SK-N-SH treated with all-trans-retinoic acid at 6 μM for 48 hours (cell line): ENCODE results near the gene KRT4.

ENCODE experiments used
- ATAC-seq: fragments of 200-7000 bp; cut with Tn5 transposase; 3 replicates; pipeline ENCODE4 v1.9.1; 2020; ENCODE audit warnings: mild to moderate bottlenecking, moderate library complexity
- BACH2 ChIP-seq: fragments of 250-450 bp; sonication (Bioruptor Pico); IDR thresholded peaks from 2 replicates; pipeline ENCODE4 v1.9.0; 2021; ENCODE audit warnings: mild to moderate bottlenecking, borderline replicate concordance
- CREB5 ChIP-seq: fragments of 250-450 bp; sonication (Bioruptor Pico); IDR thresholded peaks from 2 replicates; pipeline ENCODE4 v1.5.1; 2020; ENCODE audit warnings: low read depth, mild to moderate bottlenecking, moderate library complexity
- CSDC2 ChIP-seq: fragments of 250-450 bp; sonication (Bioruptor Pico); IDR thresholded peaks from 2 replicates; pipeline ENCODE4 v1.5.0; 2020; ENCODE audit warnings: mild to moderate bottlenecking, moderate library complexity
- CSRNP3 ChIP-seq: fragments of 250-450 bp; sonication (Bioruptor Pico); IDR thresholded peaks from 2 replicates; pipeline ENCODE4 v1.5.1; 2021; ENCODE audit warnings: mild to moderate bottlenecking, moderate library complexity
- ESRRG ChIP-seq: fragments of 250-450 bp; sonication (Bioruptor Pico); IDR thresholded peaks from 2 replicates; pipeline ENCODE4 v1.6.1; 2021; ENCODE audit warnings: mild to moderate bottlenecking
- GLIS3 ChIP-seq: fragments of 250-450 bp; sonication (Bioruptor Pico); IDR thresholded peaks from 2 replicates; pipeline ENCODE4 v1.5.0; 2020; ENCODE audit warnings: mild to moderate bottlenecking, moderate library complexity
- ISL1 ChIP-seq: fragments of 250-450 bp; sonication (Bioruptor Pico); IDR thresholded peaks from 2 replicates; pipeline ENCODE4 v2.1.2; 2022; ENCODE audit warnings: mild to moderate bottlenecking, moderate library complexity
- OSR1 ChIP-seq: fragments of 250-450 bp; sonication (Bioruptor Pico); IDR thresholded peaks from 2 replicates; pipeline ENCODE4 v1.8.0; 2022; ENCODE audit warnings: moderate library complexity, mild to moderate bottlenecking, inconsistent platforms
- PATZ1 ChIP-seq: fragments of 250-450 bp; sonication (Bioruptor Pico); IDR thresholded peaks from 2 replicates; pipeline ENCODE4 v1.8.0; 2020; ENCODE audit warnings: mild to moderate bottlenecking, moderate library complexity, borderline replicate concordance
- RARB ChIP-seq: fragments of 250-450 bp; sonication (Bioruptor Pico); IDR thresholded peaks from 2 replicates; pipeline ENCODE4 v1.8.0; 2021; ENCODE audit warnings: mild to moderate bottlenecking, moderate library complexity
- SNAI2 ChIP-seq: fragments of 250-450 bp; sonication (Bioruptor Pico); IDR thresholded peaks from 2 replicates; pipeline ENCODE4 v1.5.0; 2020; ENCODE audit warnings: mild to moderate bottlenecking, moderate library complexity
- TCF4 ChIP-seq: fragments of 250-450 bp; sonication (Bioruptor Pico); IDR thresholded peaks from 2 replicates; pipeline ENCODE4 v1.8.0; 2021; ENCODE audit warnings: mild to moderate bottlenecking, moderate library complexity, borderline replicate concordance
- TOX ChIP-seq: fragments of 250-450 bp; sonication (Bioruptor Pico); IDR thresholded peaks from 2 replicates; pipeline ENCODE4 v1.8.0; 2021; ENCODE audit warnings: mild to moderate bottlenecking, moderate library complexity, borderline replicate concordance
- ZC3H10 ChIP-seq: fragments of 250-450 bp; sonication (Bioruptor Pico); IDR thresholded peaks from 2 replicates; pipeline ENCODE4 v1.5.1; 2021; ENCODE audit warnings: mild to moderate bottlenecking, moderate library complexity
- ZFP3 ChIP-seq: fragments of 250-450 bp; sonication (Bioruptor Pico); IDR thresholded peaks from 2 replicates; pipeline ENCODE4 v1.5.0; 2020; ENCODE audit warnings: mild to moderate bottlenecking, moderate library complexity
- ZFP30 ChIP-seq: fragments of 450-650 bp; formaldehyde crosslinking; IDR thresholded peaks from 2 replicates; pipeline ENCODE4 v1.5.0; 2022; ENCODE audit warnings: mild to moderate bottlenecking, moderate library complexity
- ZNF565 ChIP-seq: fragments of 450-650 bp; formaldehyde crosslinking; conservative IDR thresholded peaks from 2 replicates; pipeline ENCODE4 v1.5.0; 2020; ENCODE audit warnings: low read depth, mild to moderate bottlenecking, moderate library complexity
- ZNF70 ChIP-seq: fragments of 450-650 bp; formaldehyde crosslinking; IDR thresholded peaks from 2 replicates; pipeline ENCODE4 v1.5.0; 2020; ENCODE audit warnings: mild to moderate bottlenecking, moderate library complexity
- ZNF8 ChIP-seq: fragments of 450-650 bp; formaldehyde crosslinking; IDR thresholded peaks from 2 replicates; pipeline ENCODE4 v1.5.0; 2020; ENCODE audit warnings: mild to moderate bottlenecking, moderate library complexity
- TF ChIP-seq, protein P1 (sequence below): fragments of 250-450 bp; sonication (Bioruptor Pico); IDR thresholded peaks from 2 replicates; pipeline ENCODE4 v1.5.0; 2020; ENCODE audit warnings: mild to moderate bottlenecking, moderate library complexity
- TF ChIP-seq, protein P2 (sequence below): fragments of 250-450 bp; sonication (Bioruptor Pico); IDR thresholded peaks from 2 replicates; pipeline ENCODE4 v1.8.0; 2021; ENCODE audit warnings: low read depth, mild to moderate bottlenecking, moderate library complexity, borderline replicate concordance

KRT4 gene

GRCh38 chr12:52851787-52852186 is 37.9 kb upstream of the KRT4 start:
- TF ChIP-seq ZFP30 (CRISPR knock-in tag) (no peak), RARB (no peak), BACH2 (CRISPR knock-in tag) (no peak), CREB5 (no peak), ZFP3 (CRISPR knock-in tag) (no peak), TCF4 (CRISPR knock-in tag) (no peak)
- TF ChIP-seq, all 23 proteins: peak for 0
- no peak for ATAC-seq

GRCh38 chr12:52850681-52851080 is 36.8 kb upstream of the KRT4 start:
- ATAC-seq, result no peak
- TF ChIP-seq TOX (CRISPR knock-in tag) (no peak), GLIS3 (CRISPR knock-in tag) (no peak), CSRNP3 (CRISPR knock-in tag) (no peak), OSR1 (CRISPR knock-in tag) (no peak), RARB (no peak), ZNF565 (CRISPR knock-in tag) (no peak), CSDC2 (CRISPR knock-in tag) (no peak), PATZ1 (CRISPR knock-in tag) (no peak), ZNF70 (CRISPR knock-in tag) (no peak), ISL1 (no peak), ZNF8 (CRISPR knock-in tag) (no peak), ZFP30 (CRISPR knock-in tag) (no peak)

GRCh38 chr12:52849511-52849910 is 35.6 kb upstream of the KRT4 start:
- TF ChIP-seq ZC3H10 (CRISPR knock-in tag) (no peak), ZNF8 (CRISPR knock-in tag) (no peak), SNAI2 (CRISPR knock-in tag) (no peak), PATZ1 (CRISPR knock-in tag) (no peak), ZNF70 (CRISPR knock-in tag) (no peak), OSR1 (CRISPR knock-in tag) (no peak), ESRRG (no peak), ZFP30 (CRISPR knock-in tag) (no peak)
- TF ChIP-seq, protein P1, sequence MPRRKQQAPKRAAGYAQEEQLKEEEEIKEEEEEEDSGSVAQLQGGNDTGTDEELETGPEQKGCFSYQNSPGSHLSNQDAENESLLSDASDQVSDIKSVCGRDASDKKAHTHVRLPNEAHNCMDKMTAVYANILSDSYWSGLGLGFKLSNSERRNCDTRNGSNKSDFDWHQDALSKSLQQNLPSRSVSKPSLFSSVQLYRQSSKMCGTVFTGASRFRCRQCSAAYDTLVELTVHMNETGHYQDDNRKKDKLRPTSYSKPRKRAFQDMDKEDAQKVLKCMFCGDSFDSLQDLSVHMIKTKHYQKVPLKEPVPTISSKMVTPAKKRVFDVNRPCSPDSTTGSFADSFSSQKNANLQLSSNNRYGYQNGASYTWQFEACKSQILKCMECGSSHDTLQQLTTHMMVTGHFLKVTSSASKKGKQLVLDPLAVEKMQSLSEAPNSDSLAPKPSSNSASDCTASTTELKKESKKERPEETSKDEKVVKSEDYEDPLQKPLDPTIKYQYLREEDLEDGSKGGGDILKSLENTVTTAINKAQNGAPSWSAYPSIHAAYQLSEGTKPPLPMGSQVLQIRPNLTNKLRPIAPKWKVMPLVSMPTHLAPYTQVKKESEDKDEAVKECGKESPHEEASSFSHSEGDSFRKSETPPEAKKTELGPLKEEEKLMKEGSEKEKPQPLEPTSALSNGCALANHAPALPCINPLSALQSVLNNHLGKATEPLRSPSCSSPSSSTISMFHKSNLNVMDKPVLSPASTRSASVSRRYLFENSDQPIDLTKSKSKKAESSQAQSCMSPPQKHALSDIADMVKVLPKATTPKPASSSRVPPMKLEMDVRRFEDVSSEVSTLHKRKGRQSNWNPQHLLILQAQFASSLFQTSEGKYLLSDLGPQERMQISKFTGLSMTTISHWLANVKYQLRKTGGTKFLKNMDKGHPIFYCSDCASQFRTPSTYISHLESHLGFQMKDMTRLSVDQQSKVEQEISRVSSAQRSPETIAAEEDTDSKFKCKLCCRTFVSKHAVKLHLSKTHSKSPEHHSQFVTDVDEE, result no peak
- TF ChIP-seq, protein P2, sequence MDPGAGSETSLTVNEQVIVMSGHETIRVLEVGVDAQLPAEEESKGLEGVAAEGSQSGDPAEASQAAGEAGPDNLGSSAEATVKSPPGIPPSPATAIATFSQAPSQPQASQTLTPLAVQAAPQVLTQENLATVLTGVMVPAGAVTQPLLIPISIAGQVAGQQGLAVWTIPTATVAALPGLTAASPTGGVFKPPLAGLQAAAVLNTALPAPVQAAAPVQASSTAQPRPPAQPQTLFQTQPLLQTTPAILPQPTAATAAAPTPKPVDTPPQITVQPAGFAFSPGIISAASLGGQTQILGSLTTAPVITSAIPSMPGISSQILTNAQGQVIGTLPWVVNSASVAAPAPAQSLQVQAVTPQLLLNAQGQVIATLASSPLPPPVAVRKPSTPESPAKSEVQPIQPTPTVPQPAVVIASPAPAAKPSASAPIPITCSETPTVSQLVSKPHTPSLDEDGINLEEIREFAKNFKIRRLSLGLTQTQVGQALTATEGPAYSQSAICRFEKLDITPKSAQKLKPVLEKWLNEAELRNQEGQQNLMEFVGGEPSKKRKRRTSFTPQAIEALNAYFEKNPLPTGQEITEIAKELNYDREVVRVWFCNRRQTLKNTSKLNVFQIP (CRISPR knock-in tag), result no peak

More at GRCh38 chr12:52849511-52849910, 35.6 kb upstream of the KRT4 start:
- no peak for ATAC-seq
